SHP77 treated with DMSO at 0.1 percent for 48 hours (cell line): ENCODE data around the gene ENOX2.

Source experiments
- DNase-seq: peaks from one replicate; lab custom pipeline; 2025; lab: John Stamatoyannopoulos, UW

ENOX2 gene

GRCh38 chrX:130626521-130626920 is 276.5 kb downstream of the ENOX2 start:
- DNase-seq = no peak

DNA sequence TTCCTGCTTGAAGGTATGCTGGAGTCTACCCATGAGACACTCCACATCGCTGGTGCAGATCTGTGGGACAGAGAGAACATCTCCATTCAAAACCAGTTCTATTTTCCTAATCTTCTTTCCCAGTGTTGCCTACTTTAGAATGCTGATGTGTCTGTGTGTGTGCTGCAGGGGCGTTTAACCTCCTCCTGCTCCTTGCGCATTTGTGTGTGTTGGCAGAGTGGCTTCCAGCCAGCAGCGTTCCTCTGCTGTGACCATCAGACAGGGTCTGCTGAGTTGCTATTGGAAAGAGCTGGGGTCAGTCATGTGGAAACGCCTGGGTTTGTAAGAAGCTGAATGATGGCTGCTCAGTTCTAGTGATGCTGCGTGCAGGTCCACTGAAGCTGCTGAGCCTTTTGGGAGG is 277.6 kb downstream of the ENOX2 start:
- no peak for DNase-seq

DNA sequence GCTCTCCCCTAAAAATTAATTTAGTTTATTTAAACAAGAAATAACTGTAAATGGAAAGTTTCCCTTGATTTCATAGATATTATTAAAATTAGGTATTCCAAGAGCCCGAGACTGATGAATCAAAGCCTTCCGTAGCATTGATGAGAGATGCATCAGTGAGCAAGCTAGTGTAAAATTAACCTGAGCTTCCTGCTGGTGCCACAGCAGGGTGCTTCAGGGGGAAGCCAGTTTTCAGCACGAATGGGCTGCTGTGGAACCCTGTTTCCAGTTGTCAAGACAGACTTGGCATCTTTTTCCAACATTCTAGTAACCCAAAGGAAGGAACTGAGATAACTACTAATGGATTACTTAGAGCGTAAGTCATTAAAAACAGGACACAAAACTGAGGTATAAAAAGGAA is 279.5 kb downstream of the ENOX2 start:
- no peak for DNase-seq

- no peak for DNase-seq
Observed at GRCh38 chrX:130615941-130616340, 287.1 kb downstream of the ENOX2 start.

DNA sequence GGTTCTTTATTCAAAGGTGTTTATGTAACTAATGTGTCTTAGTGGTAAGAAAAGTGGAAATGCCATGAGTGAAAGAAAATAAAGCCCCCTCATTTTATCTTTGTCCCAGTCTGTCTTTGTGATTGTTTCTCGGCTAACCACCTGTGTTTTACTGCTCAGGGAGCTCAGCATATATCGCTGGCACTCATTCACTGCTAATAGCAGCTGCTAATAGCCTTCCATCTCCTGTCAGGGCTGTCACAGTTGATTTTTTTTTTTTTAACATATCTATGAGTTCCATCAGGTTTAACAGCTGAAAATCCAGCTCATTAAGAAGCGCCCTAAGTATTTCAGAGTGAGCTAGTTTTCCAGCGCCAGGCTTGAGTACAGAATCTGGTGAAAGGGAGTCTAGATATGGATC is 295.6 kb downstream of the ENOX2 start:
- DNase-seq = no peak

- DNase-seq = no peak
Observed at GRCh38 chrX:130606425-130606824, 296.6 kb downstream of the ENOX2 start.

GRCh38 chrX:130604882-130605281 is 298.1 kb downstream of the ENOX2 start:
- no peak for DNase-seq

GRCh38 chrX:130594453-130594916 is 308.5 kb downstream of the ENOX2 start:
- DNase-seq = no peak

DNA sequence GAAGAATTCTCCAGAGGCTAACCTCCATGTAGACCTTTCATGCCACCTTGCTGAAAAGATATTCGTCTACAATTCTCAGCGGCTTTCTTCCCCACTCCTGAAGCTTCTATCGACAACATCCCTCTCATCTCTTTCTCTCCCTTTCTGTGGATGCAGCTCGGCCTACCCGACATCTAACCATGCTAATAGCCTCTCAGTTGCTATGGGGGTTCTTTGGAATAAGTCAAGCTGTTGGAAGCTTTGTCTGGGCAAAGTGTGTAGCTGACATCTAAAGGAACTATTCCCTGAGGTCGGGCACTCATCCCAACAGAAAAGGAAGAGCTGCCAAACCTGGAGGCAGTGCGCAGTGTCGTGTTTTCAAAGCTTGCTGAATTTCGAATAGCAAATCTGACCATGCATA is 309.1 kb downstream of the ENOX2 start:
- DNase-seq = no peak

- no peak for DNase-seq
Observed at GRCh38 chrX:130592204-130592603, 310.8 kb downstream of the ENOX2 start.

DNA sequence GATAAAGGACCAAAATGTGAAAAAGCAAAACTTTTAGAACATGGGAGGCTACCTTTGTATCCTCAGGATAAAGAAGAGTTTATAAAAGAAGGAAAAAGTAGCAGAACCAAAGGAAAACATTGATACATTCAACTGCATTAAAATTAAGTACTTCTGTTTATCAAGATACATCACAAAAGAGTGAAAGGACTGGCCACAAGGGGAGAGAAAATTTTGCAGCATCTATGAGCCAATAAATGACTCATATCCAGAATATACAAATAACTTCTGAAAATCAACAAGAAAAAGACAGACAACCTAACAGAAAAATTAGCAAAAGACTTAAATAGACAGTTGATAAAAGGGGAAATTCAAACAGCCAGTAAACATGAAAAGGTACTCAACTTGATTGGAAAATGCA is 324.1 kb downstream of the ENOX2 start:
- DNase-seq = no peak

GRCh38 chrX:130577431-130577830 is 325.6 kb downstream of the ENOX2 start:
- DNase-seq = no peak

- no peak for DNase-seq
Observed at GRCh38 chrX:130575831-130576389, 327.1 kb downstream of the ENOX2 start.
